ENCODE data around the gene MEAK7. TPM values are rescaled to one million over a fixed set of nuclear protein-coding genes. Genes with fewer than 3 reads are reported as not detected.
A peak's percentile ranks its signal among the peaks of the same experiment; 100 is the strongest.

The MEAK7 gene
- total and polyA plus RNA-seq, 2 of the 4 experiments (the other 2 are of a cell fraction) = 27.4 to 39.0 TPM

DNA sequence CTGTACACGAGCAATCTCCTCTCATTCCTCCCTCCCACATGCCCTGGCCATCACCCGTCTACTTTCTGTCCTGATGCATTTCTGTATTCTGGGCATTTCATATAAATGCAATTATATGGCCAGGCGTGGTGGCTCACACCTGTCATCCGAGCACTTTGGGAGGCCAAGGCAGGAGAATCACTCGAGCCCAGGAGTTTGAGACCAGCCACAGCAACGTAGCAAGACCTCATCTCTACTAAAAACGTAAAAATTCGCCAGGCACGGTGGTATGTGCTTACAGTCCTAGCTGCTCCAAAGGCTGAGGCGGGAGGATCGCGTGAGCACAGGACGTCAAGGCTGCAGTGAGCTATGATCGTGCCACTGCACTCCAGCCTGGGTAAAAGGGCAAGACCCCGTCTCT lies 4.8 kb downstream of the MEAK7 start:
- ATAC-seq (ENCODE audit: low read depth) (no peak), DNase-seq (no peak)
- H2AK9ac ChIP-seq (replicated peaks; ENCODE audit: low read depth, low read length, poor library complexity) = no peak overlapping the region
- no peak overlapping the region for H2AFZ ChIP-seq (replicated peaks; ENCODE audit: low read length, poor library complexity)
- no peak overlapping the region for H4K8ac ChIP-seq (ENCODE audit: low read depth in 2 of 2, low read length in 2 of 2)
- H3K14ac ChIP-seq (replicated peaks; ENCODE audit: low read depth, low read length) = 0 out of 2 replicates have a peak overlapping the region, but pooled peaks have one; percentile 7
- 98% methylated on average over 10 of the region's 15 CpGs; no CpG with 5 or more reads in 1 of the 2 experiments for WGBS, 2 experiments (ENCODE audit: extremely low coverage in 2 of 2, insufficient read length in 1 of 2)
- no peak overlapping the region for H4K5ac ChIP-seq (ENCODE audit: low read depth, low read length)
- H3K9ac ChIP-seq (ENCODE audit: low read depth, low read length) = no peak overlapping the region
- peaks cover 49 to 92% of the 10 kb centered on the region in 2 experiments for H3K79me1 ChIP-seq (ENCODE audit: low read depth in 1 of 2, low read length in 2 of 2)
- H3K4ac ChIP-seq (ENCODE audit: low read depth, low read length) = 0 out of 2 replicates have a peak overlapping the region, but pooled peaks have one; percentile 4
- no peak overlapping the region for H2BK120ac ChIP-seq (ENCODE audit: low read depth, low read length)
- H4K91ac ChIP-seq (ENCODE audit: insufficient read depth, low read depth, low read length) = no peak overlapping the region
- H3K4me3 ChIP-seq (ENCODE audit: insufficient read depth, low read depth, low read length) = no peak overlapping the region
- no peaks in the 10 kb centered on the region for H3K9me3 ChIP-seq (ENCODE audit: control insufficient read depth, insufficient read depth, low read length)
- H2AK5ac ChIP-seq (ENCODE audit: low read depth, low read length) = peak overlapping the region; percentile 64
- no peak overlapping the region for H3K56ac ChIP-seq (ENCODE audit: extremely low read depth, insufficient read depth, low read length)
- in situ Hi-C loops (cut with MboI; ENCODE audit: low sequenced_read_pairs) (loop anchor here (25.0 kb wide), 1 partner anchor 537 kb away; the partner anchor contains the start of genes NECAB2 and OSGIN1), intact Hi-C loops (cut with micrococcal nuclease) (no loop called here), dilution Hi-C loops (cut with HindIII; ENCODE audit: low sequenced_read_pairs, unreplicated experiment) (no loop called here)
- H2BK15ac ChIP-seq (ENCODE audit: low read depth, low read length) = no peak overlapping the region; the same call in 2 of the 3 replicates
- H3K4me2 ChIP-seq (ENCODE audit: low read depth, low read length) = no peak overlapping the region
- ChIA-PET POLR2A (ENCODE audit: unreplicated experiment) (no interaction called here), CTCF (no interaction called here)
- H3K18ac ChIP-seq (ENCODE audit: low read depth, low read length) = no peak overlapping the region
- H3K36me3 ChIP-seq (ENCODE audit: control insufficient read depth, insufficient read depth, low read length) = peaks cover 46% of the 10 kb centered on the region
- no peaks in the 10 kb centered on the region for H3K27me3 ChIP-seq (ENCODE audit: control insufficient read depth, insufficient read depth, low read length)
- H2BK20ac ChIP-seq (ENCODE audit: low read depth, low read length) = no peak overlapping the region
- TF ChIP-seq BHLHE40 (IDR thresholded peaks at IDR 0.05; ENCODE audit: low read depth, low read length) (no peak), FOS (IDR thresholded peaks at IDR 0.05; ENCODE audit: low read depth, low read length) (no peak), MAFK (IDR thresholded peaks at IDR 0.05; ENCODE audit: low read depth, low read length) (no peak), NFE2L2 (IDR thresholded peaks at IDR 0.05; ENCODE audit: low read depth, low read length) (no peak), RCOR1 (IDR thresholded peaks at IDR 0.05; ENCODE audit: insufficient replicate concordance, low read length) (no peak), RFX5 (IDR thresholded peaks at IDR 0.05; ENCODE audit: low read depth, low read length) (no peak), CHD1 (IDR thresholded peaks at IDR 0.05; ENCODE audit: low read depth, low read length) (no peak), RAD21 (IDR thresholded peaks at IDR 0.05; ENCODE audit: low read length) (no peak), POLR2A (IDR thresholded peaks at IDR 0.05; ENCODE audit: low read depth, low read length) (no peak), MXI1 (IDR thresholded peaks at IDR 0.05; ENCODE audit: borderline replicate concordance, low read depth, low read length) (no peak), SMC3 (IDR thresholded peaks at IDR 0.05; ENCODE audit: low read depth, low read length) (no peak), MAZ (IDR thresholded peaks at IDR 0.05; ENCODE audit: borderline replicate concordance, low read depth, low read length) (no peak), CEBPB (IDR thresholded peaks at IDR 0.05; ENCODE audit: low read depth, low read length) (no peak)
- TF ChIP-seq, protein P1, sequence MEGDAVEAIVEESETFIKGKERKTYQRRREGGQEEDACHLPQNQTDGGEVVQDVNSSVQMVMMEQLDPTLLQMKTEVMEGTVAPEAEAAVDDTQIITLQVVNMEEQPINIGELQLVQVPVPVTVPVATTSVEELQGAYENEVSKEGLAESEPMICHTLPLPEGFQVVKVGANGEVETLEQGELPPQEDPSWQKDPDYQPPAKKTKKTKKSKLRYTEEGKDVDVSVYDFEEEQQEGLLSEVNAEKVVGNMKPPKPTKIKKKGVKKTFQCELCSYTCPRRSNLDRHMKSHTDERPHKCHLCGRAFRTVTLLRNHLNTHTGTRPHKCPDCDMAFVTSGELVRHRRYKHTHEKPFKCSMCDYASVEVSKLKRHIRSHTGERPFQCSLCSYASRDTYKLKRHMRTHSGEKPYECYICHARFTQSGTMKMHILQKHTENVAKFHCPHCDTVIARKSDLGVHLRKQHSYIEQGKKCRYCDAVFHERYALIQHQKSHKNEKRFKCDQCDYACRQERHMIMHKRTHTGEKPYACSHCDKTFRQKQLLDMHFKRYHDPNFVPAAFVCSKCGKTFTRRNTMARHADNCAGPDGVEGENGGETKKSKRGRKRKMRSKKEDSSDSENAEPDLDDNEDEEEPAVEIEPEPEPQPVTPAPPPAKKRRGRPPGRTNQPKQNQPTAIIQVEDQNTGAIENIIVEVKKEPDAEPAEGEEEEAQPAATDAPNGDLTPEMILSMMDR (conservative IDR thresholded peaks at IDR 0.05; ENCODE audit: low read depth, low read length) = no peak
- TF ChIP-seq, protein P2, sequence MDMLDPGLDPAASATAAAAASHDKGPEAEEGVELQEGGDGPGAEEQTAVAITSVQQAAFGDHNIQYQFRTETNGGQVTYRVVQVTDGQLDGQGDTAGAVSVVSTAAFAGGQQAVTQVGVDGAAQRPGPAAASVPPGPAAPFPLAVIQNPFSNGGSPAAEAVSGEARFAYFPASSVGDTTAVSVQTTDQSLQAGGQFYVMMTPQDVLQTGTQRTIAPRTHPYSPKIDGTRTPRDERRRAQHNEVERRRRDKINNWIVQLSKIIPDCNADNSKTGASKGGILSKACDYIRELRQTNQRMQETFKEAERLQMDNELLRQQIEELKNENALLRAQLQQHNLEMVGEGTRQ (IDR thresholded peaks at IDR 0.05; ENCODE audit: low read depth, low read length) = no peak
- TF ChIP-seq, protein P3, sequence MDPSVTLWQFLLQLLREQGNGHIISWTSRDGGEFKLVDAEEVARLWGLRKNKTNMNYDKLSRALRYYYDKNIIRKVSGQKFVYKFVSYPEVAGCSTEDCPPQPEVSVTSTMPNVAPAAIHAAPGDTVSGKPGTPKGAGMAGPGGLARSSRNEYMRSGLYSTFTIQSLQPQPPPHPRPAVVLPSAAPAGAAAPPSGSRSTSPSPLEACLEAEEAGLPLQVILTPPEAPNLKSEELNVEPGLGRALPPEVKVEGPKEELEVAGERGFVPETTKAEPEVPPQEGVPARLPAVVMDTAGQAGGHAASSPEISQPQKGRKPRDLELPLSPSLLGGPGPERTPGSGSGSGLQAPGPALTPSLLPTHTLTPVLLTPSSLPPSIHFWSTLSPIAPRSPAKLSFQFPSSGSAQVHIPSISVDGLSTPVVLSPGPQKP (IDR thresholded peaks at IDR 0.05; ENCODE audit: borderline replicate concordance, low read depth, low read length) = no peak
- no peak overlapping the region for H3K27ac ChIP-seq (ENCODE audit: insufficient read depth, low read length)
- H2BK5ac ChIP-seq (ENCODE audit: low read depth, low read length, poor library complexity, severe bottlenecking) = no peak overlapping the region
- H4K20me1 ChIP-seq (ENCODE audit: insufficient read depth, low read length) = peaks cover 17% of the 10 kb centered on the region; the same call in 1 of the 2 replicates
- peaks cover 36% of the 10 kb centered on the region for H3K9me1 ChIP-seq (ENCODE audit: insufficient read depth, low read length)
- peaks cover 10% of the 10 kb centered on the region for H3K4me1 ChIP-seq (ENCODE audit: control insufficient read depth, insufficient read depth, low read length)
- no peak overlapping the region for H3K23ac ChIP-seq (ENCODE audit: low read depth, low read length)
- no TSS peak for BruUV-seq (replicated peaks)
